HepG2 (cell line): ENCODE results near the gene DSN1. TPM values are rescaled to one million over a fixed set of nuclear protein-coding genes. Genes with fewer than 3 reads are reported as not detected.

Experiments used
- SP4 ChIP-seq: sonication (generic); formaldehyde crosslinking; IDR thresholded peaks from 2 replicates; pipeline ENCODE4 v1.8.1; 2023; ENCODE audit warnings: mild to moderate bottlenecking, missing genetic modification reagents
- ZNF547 ChIP-seq: sonication (generic); formaldehyde crosslinking; IDR thresholded peaks from 2 replicates; pipeline ENCODE4 v1.5.1; 2020; ENCODE audit warnings: mild to moderate bottlenecking, missing genetic modification reagents
- polyA plus RNA-seq, 8 experiments: library from polyadenylated mRNA; depleted of rRNA in 3 of 8; stranded (reverse) in 7 of 8; unstranded in 1 of 8; fragments of >200 nt; fragmentation: Illumina TruSeq in 4 of 8; extraction: Trizol in 4 of 8; gene quantifications; 2 replicates each; pipeline versions ENCODE4 v1.2.1 to v1.2.3, GENCODE V29; 2011 to 2016; ENCODE audit warnings: low read depth in 4 of 8, missing spikeins in 1 of 8, mixed read lengths in 1 of 8; ENCODE audit not compliant: insufficient read depth in 1 of 8
- total RNA-seq, 5 experiments: library from RNA; depleted of rRNA; stranded (reverse); fragments of >200 nt; fragmentation: Illumina TruSeq; extraction: Trizol; gene quantifications; 2 replicates each; pipeline ENCODE4 v1.2.3, GENCODE V29; 2016; ENCODE audit warnings: low read depth in 1 of 5
- TF ChIP-seq, protein P1 (sequence below): sonication (generic); formaldehyde crosslinking; IDR thresholded peaks from 2 replicates; pipeline ENCODE4 v1.5.0; 2020; ENCODE audit warnings: mild to moderate bottlenecking, missing genetic modification reagents
- TF ChIP-seq, protein P2 (sequence below): sonication (generic); formaldehyde crosslinking; IDR thresholded peaks from 2 replicates; pipeline ENCODE4 v1.5.0; 2020; ENCODE audit warnings: mild to moderate bottlenecking, missing genetic modification reagents
- TF ChIP-seq, protein P3 (sequence below): IDR thresholded peaks from 2 replicates; pipeline ENCODE4 v1.6.1; 2016; ENCODE audit warnings: missing biosample characterization, missing genetic modification reagents, low read depth
- TF ChIP-seq, protein P4 (sequence below): sonication (generic); formaldehyde crosslinking; IDR thresholded peaks from 2 replicates; pipeline ENCODE4 v1.5.1; 2020; ENCODE audit warnings: mild to moderate bottlenecking, moderate library complexity, missing genetic modification reagents
- TF ChIP-seq, protein P5 (sequence below): IDR thresholded peaks from 2 replicates; pipeline ENCODE4 v1.6.1; 2016; ENCODE audit warnings: missing compliant biosample characterization, missing genetic modification reagents, borderline replicate concordance
- TF ChIP-seq, protein P6 (sequence below): sonication (generic); formaldehyde crosslinking; IDR thresholded peaks from 2 replicates; pipeline ENCODE4 v1.5.0; 2020; ENCODE audit warnings: missing genetic modification reagents, mild to moderate bottlenecking, borderline replicate concordance

DSN1 gene
- total and polyA plus RNA-seq, 2 of the 13 experiments (the other 11 are each of a cell fraction or from before 2014, with no cell fraction given), result 18.7 to 53.7 TPM

DNA sequence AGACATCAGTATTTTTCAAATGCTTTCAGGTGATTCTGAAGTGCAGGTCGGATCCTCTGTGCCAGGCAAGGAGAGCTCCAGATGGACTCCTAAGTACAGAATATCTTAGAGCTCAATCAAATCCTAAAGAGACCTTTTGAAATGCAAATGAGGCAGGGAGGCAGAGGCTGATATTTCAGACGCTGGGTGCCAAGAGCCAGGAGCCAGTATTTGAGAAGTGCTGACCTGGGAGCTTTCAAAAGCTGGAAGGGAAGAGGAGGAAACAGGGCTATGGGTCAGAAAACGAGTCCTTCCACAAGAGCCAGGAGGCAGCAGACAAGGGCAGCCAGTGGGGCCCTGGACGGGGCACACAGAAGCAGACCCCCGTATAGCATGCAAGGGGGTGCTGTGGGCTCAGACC is 46.1 kb upstream of the DSN1 start (continued):
- TF ChIP-seq, protein P1, sequence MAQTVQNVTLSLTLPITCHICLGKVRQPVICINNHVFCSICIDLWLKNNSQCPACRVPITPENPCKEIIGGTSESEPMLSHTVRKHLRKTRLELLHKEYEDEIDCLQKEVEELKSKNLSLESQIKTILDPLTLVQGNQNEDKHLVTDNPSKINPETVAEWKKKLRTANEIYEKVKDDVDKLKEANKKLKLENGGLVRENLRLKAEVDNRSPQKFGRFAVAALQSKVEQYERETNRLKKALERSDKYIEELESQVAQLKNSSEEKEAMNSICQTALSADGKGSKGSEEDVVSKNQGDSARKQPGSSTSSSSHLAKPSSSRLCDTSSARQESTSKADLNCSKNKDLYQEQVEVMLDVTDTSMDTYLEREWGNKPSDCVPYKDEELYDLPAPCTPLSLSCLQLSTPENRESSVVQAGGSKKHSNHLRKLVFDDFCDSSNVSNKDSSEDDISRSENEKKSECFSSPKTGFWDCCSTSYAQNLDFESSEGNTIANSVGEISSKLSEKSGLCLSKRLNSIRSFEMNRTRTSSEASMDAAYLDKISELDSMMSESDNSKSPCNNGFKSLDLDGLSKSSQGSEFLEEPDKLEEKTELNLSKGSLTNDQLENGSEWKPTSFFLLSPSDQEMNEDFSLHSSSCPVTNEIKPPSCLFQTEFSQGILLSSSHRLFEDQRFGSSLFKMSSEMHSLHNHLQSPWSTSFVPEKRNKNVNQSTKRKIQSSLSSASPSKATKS (CRISPR knock-in tag), result no peak
- TF ChIP-seq ZNF547 (CRISPR knock-in tag) (no peak), SP4 (CRISPR knock-in tag) (no peak)
- TF ChIP-seq, protein P2, sequence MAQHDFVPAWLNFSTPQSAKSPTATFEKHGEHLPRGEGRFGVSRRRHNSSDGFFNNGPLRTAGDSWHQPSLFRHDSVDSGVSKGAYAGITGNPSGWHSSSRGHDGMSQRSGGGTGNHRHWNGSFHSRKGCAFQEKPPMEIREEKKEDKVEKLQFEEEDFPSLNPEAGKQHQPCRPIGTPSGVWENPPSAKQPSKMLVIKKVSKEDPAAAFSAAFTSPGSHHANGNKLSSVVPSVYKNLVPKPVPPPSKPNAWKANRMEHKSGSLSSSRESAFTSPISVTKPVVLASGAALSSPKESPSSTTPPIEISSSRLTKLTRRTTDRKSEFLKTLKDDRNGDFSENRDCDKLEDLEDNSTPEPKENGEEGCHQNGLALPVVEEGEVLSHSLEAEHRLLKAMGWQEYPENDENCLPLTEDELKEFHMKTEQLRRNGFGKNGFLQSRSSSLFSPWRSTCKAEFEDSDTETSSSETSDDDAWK (CRISPR knock-in tag), result no peak
- TF ChIP-seq, protein P3, sequence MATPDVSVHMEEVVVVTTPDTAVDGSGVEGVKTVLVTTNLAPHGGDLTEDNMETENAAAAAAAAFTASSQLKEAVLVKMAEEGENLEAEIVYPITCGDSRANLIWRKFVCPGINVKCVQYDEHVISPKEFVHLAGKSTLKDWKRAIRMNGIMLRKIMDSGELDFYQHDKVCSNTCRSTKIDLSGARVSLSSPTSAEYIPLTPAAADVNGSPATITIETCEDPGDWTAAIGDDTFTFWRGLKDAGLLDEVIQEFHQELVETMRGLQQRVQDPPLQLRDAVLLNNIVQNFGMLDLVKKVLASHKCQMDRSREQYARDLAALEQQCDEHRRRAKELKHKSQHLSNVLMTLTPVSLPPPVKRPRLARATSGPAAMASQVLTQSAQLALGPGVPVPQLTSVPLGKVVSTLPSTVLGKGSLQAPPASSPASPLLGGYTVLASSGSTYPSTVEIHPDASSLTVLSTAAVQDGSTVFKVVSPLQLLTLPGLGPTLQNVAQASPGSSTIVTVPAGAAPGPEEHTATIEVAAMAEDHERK (CRISPR knock-in tag), result no peak
- TF ChIP-seq, protein P4, sequence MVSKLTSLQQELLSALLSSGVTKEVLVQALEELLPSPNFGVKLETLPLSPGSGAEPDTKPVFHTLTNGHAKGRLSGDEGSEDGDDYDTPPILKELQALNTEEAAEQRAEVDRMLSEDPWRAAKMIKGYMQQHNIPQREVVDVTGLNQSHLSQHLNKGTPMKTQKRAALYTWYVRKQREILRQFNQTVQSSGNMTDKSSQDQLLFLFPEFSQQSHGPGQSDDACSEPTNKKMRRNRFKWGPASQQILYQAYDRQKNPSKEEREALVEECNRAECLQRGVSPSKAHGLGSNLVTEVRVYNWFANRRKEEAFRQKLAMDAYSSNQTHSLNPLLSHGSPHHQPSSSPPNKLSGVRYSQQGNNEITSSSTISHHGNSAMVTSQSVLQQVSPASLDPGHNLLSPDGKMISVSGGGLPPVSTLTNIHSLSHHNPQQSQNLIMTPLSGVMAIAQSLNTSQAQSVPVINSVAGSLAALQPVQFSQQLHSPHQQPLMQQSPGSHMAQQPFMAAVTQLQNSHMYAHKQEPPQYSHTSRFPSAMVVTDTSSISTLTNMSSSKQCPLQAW (CRISPR knock-in tag), result no peak
- TF ChIP-seq, protein P5, sequence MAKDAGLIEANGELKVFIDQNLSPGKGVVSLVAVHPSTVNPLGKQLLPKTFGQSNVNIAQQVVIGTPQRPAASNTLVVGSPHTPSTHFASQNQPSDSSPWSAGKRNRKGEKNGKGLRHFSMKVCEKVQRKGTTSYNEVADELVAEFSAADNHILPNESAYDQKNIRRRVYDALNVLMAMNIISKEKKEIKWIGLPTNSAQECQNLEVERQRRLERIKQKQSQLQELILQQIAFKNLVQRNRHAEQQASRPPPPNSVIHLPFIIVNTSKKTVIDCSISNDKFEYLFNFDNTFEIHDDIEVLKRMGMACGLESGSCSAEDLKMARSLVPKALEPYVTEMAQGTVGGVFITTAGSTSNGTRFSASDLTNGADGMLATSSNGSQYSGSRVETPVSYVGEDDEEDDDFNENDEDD (CRISPR knock-in tag), result no peak
- TF ChIP-seq, protein P6, sequence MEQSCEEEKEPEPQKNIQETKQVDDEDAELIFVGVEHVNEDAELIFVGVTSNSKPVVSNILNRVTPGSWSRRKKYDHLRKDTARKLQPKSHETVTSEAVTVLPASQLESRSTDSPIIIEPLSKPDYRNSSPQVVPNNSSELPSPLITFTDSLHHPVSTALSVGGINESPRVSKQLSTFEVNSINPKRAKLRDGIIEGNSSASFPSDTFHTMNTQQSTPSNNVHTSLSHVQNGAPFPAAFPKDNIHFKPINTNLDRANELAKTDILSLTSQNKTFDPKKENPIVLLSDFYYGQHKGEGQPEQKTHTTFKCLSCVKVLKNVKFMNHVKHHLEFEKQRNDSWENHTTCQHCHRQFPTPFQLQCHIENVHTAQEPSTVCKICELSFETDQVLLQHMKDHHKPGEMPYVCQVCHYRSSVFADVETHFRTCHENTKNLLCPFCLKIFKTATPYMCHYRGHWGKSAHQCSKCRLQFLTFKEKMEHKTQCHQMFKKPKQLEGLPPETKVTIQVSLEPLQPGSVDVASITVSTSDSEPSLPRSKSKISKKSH (CRISPR knock-in tag), result no peak
